B cell (primary cell): ENCODE data around the gene IRGQ. TPM values are rescaled to one million over a fixed set of nuclear protein-coding genes. Genes with fewer than 3 reads are reported as not detected.

Source experiments
- ATAC-seq: fragments of 200-7000 bp; cut with Tn5 transposase; one replicate; pipeline ENCODE4 v1.10.0; 2021; ENCODE audit warnings: low read depth, mild to moderate bottlenecking, moderate number of reproducible peaks, moderate library complexity
- CTCF ChIA-PET: fragments of 350-600 bp; sonication (Branson Sonifier 250); formaldehyde crosslinking; loops from one replicate; lab custom pipeline; 2021; ENCODE audit warnings: antibody characterized with exemption, inconsistent platforms; lab: Charles Lee
- POLR2A ChIA-PET: fragments of 350-600 bp; sonication (Branson Sonifier 250); formaldehyde crosslinking; loops from one replicate; lab custom pipeline; 2021; ENCODE audit warnings: antibody characterized with exemption; lab: Charles Lee
- DNase-seq: peaks from one replicate; pipeline ENCODE4 v3.0.0; 2013
- H2AFZ ChIP-seq: 2 replicates; pipeline ENCODE4 v1.6.1; 2012; ENCODE audit warnings: mild to moderate bottlenecking, low read depth, low read length; ENCODE audit not compliant: insufficient read depth, poor library complexity, severe bottlenecking
- H3K27ac ChIP-seq, 2 donors: 1 replicate in 1 of 2; 2 replicates in 1 of 2; pipeline ENCODE4 v1.5.1; 2012 to 2013; ENCODE audit warnings: low read length in 2 of 2, mild to moderate bottlenecking in 2 of 2, moderate library complexity in 1 of 2
- H3K27me3 ChIP-seq, 4 experiments: fragments of 200-600 bp in 1 of 4; sonication (generic) in 1 of 4; replicated peaks in 1 of 4; 1 replicate in 2 of 4; 2 replicates in 2 of 4; pipeline versions ENCODE4 v1.6.1 to v1.7.0; 2013 to 2016; ENCODE audit warnings: low read length in 3 of 4, mild to moderate bottlenecking in 2 of 4, mixed read lengths in 1 of 4, moderate library complexity in 1 of 4; ENCODE audit not compliant: insufficient read depth in 4 of 4, control insufficient read depth in 3 of 4; ENCODE audit errors: control extremely low read depth in 1 of 4
- H3K36me3 ChIP-seq, 2 experiments: replicated peaks in 1 of 2; 1 replicate in 1 of 2; 2 replicates in 1 of 2; pipeline versions ENCODE4 v1.6.1 to v1.7.1; 2013; ENCODE audit warnings: low read length in 1 of 2; ENCODE audit not compliant: insufficient read depth in 2 of 2, control insufficient read depth in 1 of 2; ENCODE audit errors: control extremely low read depth in 1 of 2, extremely low read depth in 1 of 2
- H3K4me1 ChIP-seq, 2 donors: fragments of 200-600 bp in 1 of 2; sonication (generic) in 1 of 2; 1 replicate in 1 of 2; 2 replicates in 1 of 2; pipeline versions ENCODE4 v1.5.1 to v1.6.1; 2013 to 2017; ENCODE audit warnings: low read length in 2 of 2; ENCODE audit not compliant: control insufficient read depth in 2 of 2, insufficient read depth in 2 of 2
- H3K4me2 ChIP-seq: replicated peaks from 2 replicates; pipeline ENCODE3; 2012; ENCODE audit warnings: mild to moderate bottlenecking, low read depth, low read length; ENCODE audit not compliant: poor library complexity, severe bottlenecking
- H3K4me3 ChIP-seq, 5 experiments: fragments of 200-600 bp in 1 of 5; sonication (generic) in 1 of 5; 1 replicate in 3 of 5; 2 replicates in 2 of 5; pipeline versions ENCODE4 v1.5.1 to v1.7.0; 2011 to 2016; ENCODE audit warnings: low read length in 4 of 5, mild to moderate bottlenecking in 4 of 5, low read depth in 2 of 5, control low read depth in 1 of 5, moderate library complexity in 1 of 5; ENCODE audit not compliant: insufficient read depth in 1 of 5; ENCODE audit errors: control extremely low read depth in 1 of 5, extremely low read depth in 1 of 5
- H3K79me2 ChIP-seq: fragments of 200-600 bp; sonication (generic); one replicate; pipeline ENCODE4 v1.6.0; 2016; ENCODE audit warnings: low read length; ENCODE audit not compliant: control insufficient read depth, insufficient read depth
- H3K9ac ChIP-seq: fragments of 200-600 bp; sonication (generic); 2 replicates; pipeline ENCODE4 v1.6.1; 2017; ENCODE audit warnings: mild to moderate bottlenecking, low read length, moderate library complexity
- H3K9me3 ChIP-seq, 3 donors: one replicate each; pipeline versions ENCODE4 v1.6.1 to v1.7.1; 2013; ENCODE audit warnings: low read length in 2 of 3; ENCODE audit not compliant: control insufficient read depth in 2 of 3, insufficient read depth in 1 of 3; ENCODE audit errors: control extremely low read depth in 1 of 3
- H4K20me1 ChIP-seq: 2 replicates; pipeline ENCODE4 v1.6.0; 2012; ENCODE audit warnings: mild to moderate bottlenecking, low read length; ENCODE audit not compliant: insufficient read depth, control insufficient read depth, poor library complexity, severe bottlenecking
- H3K27ac Mint-ChIP-seq: one replicate; pipeline ENCODE4 v1.8.0; 2021; ENCODE audit warnings: mixed read lengths
- H3K27me3 Mint-ChIP-seq: one replicate; pipeline ENCODE4 v1.8.0; 2021; ENCODE audit warnings: mixed read lengths
- H3K4me1 Mint-ChIP-seq: one replicate; pipeline ENCODE4 v1.8.0; 2021; ENCODE audit warnings: mixed read lengths
- H3K4me3 Mint-ChIP-seq: one replicate; pipeline ENCODE4 v1.8.0; 2021; ENCODE audit warnings: mixed read lengths
- H3K9me3 Mint-ChIP-seq: one replicate; pipeline ENCODE4 v1.8.0; 2022; ENCODE audit warnings: mixed read lengths; ENCODE audit not compliant: insufficient read depth
- CTCF ChIP-seq: fragments of 200-600 bp; IDR thresholded peaks from one replicate; pipeline ENCODE4 v1.8.0; 2022; ENCODE audit warnings: antibody characterized with exemption, mild to moderate bottlenecking
- EZH2 ChIP-seq: IDR thresholded peaks from 2 replicates; pipeline ENCODE4 v1.6.1; 2012; ENCODE audit warnings: borderline replicate concordance, low read depth, mild to moderate bottlenecking, moderate library complexity, low read length; ENCODE audit not compliant: insufficient read depth, poor library complexity, severe bottlenecking
- WGBS: methylation state at CpG from one replicate; pipeline ENCODE4 v1.1.5; 2013; ENCODE audit warnings: missing lambda C conversion rate; ENCODE audit not compliant: insufficient coverage; 5-methylcytosine and 5-hydroxymethylcytosine counted together
- intact Hi-C: fragments of 100-400 bp; cut with micrococcal nuclease; formaldehyde crosslinking; loops from one replicate; pipeline ENCODE4 v1.10.0; 2022
- polyA plus RNA-seq: library from polyadenylated mRNA; depleted of rRNA; stranded (reverse); fragments of >200 nt; gene quantifications from 2 replicates; pipeline ENCODE4 v1.2.3, GENCODE V29; 2012
- total RNA-seq, 2 donors: library from RNA; stranded (reverse); fragments of 120-200 nt in 1 of 2; gene quantifications; 1 replicate in 1 of 2; 2 replicates in 1 of 2; pipeline versions ENCODE4 v1.2.3 to v1.2.4, GENCODE V29; 2013 to 2022

The IRGQ gene
- total and polyA plus RNA-seq, 2 donors (not counting 1 experiment from before 2014, with no cell fraction given): 20.3 to 22.6 TPM

- Mint-ChIP-seq H3K27me3 (no peaks in the 10 kb centered on the region), H3K27ac (no peak overlapping the region), H3K4me3 (no peak overlapping the region), H3K4me1 (no peaks in the 10 kb centered on the region), H3K9me3 (no peaks in the 10 kb centered on the region)
- ChIA-PET CTCF (no interaction called here), POLR2A (interaction anchor here (0.7 kb wide), 1 partner anchor 230 kb away, joined by 4 read pairs; no protein-coding TSS in a partner anchor)
- Histone ChIP-seq H4K20me1 (no peaks in the 10 kb centered on the region), H3K9ac (no peak overlapping the region), H3K27ac (no peak overlapping the region), H3K27me3 (no peaks in the 10 kb centered on the region), H3K79me2 (no peaks in the 10 kb centered on the region), H3K4me2 (no peak overlapping the region), H3K36me3 (peaks cover 1 to 61% of the 10 kb centered on the region in 2 experiments), H3K4me1 (no peaks in the 10 kb centered on the region), H2AFZ (no peak overlapping the region), H3K4me3 (no peak overlapping the region), H3K9me3 (no peaks in the 10 kb centered on the region)
- intact Hi-C loops: no loop called here
- DNase-seq (no peak), ATAC-seq (no peak)
- 100% methylated on average over 3 of the region's 3 CpGs for WGBS
- TF ChIP-seq EZH2 (no peak), CTCF (no peak)
Measured at GRCh38 chr19:43546581-43546980, 49.4 kb downstream of the IRGQ start.

- H3K4me3 ChIP-seq: no peak overlapping the region
- no peaks in the 10 kb centered on the region for H3K9me3 ChIP-seq
- TF ChIP-seq EZH2 (no peak), CTCF (no peak)
- ChIA-PET CTCF (no interaction called here), POLR2A (no interaction called here)
- H4K20me1 ChIP-seq: no peaks in the 10 kb centered on the region
- no peaks in the 10 kb centered on the region for H3K27me3 ChIP-seq
- WGBS: 100% methylated on average over 2 of the region's 2 CpGs
- no peaks in the 10 kb centered on the region for H3K79me2 ChIP-seq
- H3K36me3 ChIP-seq: peaks cover 1 to 56% of the 10 kb centered on the region in 2 experiments
- Mint-ChIP-seq H3K9me3 (no peaks in the 10 kb centered on the region), H3K27ac (no peak overlapping the region), H3K4me3 (no peak overlapping the region), H3K4me1 (no peaks in the 10 kb centered on the region), H3K27me3 (no peaks in the 10 kb centered on the region)
- no peak overlapping the region for H3K9ac ChIP-seq
- no peak for ATAC-seq
- intact Hi-C loops: no loop called here
- no peak overlapping the region for H2AFZ ChIP-seq
- DNase-seq: no peak
- H3K27ac ChIP-seq: no peak overlapping the region
- H3K4me1 ChIP-seq: no peaks in the 10 kb centered on the region
- H3K4me2 ChIP-seq: no peak overlapping the region
Measured at GRCh38 chr19:43545981-43546380, 50.0 kb downstream of the IRGQ start.
